Measurements from ENCODE around the gene GATB. TPM values are rescaled to one million over a fixed set of nuclear protein-coding genes. Genes with fewer than 3 reads are reported as not detected.

GATB gene
- total RNA-seq, 1 donor: 17.2 TPM

DNA sequence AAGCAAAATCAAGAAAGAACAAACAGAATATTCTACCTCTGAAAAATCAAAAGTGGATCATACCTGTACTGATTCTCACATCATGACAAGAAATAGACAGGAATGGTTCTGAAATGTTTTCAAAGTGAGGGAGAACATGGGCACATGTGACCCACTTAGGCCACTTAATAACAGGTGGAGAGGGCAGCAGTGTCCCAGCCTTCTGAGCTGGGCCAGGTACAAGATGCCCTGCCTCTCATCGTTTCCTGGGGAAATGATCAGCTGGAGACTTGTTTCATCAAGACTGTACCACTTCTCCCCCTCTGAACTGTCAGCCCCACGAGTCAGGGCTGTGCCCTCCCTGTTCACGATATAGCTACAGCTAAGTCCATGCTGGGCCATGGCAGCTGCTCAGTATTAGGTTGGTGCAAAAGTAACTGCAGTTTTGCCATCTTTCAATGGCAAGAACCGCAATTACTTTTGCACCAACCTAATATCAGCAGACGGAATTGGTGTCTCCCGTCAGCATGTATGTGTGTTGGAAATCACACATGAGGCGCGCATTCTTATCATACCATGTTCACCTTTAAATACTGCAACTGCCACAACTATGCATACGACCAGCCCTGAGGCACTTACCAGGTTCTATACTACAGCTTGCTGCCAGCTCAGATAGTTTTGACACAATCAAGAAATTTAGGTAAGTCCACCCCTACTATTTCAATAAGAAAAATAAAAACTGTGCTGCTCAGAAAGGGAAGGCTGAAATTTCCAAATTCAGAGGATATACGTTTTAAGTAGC lies 71.4 kb downstream of the GATB start:
- DNase-seq (ENCODE audit: low read depth): no peak
- no peak overlapping the region for H3K4me3 ChIP-seq (ENCODE audit: low read depth, low read length)
- TF ChIP-seq, protein P1, sequence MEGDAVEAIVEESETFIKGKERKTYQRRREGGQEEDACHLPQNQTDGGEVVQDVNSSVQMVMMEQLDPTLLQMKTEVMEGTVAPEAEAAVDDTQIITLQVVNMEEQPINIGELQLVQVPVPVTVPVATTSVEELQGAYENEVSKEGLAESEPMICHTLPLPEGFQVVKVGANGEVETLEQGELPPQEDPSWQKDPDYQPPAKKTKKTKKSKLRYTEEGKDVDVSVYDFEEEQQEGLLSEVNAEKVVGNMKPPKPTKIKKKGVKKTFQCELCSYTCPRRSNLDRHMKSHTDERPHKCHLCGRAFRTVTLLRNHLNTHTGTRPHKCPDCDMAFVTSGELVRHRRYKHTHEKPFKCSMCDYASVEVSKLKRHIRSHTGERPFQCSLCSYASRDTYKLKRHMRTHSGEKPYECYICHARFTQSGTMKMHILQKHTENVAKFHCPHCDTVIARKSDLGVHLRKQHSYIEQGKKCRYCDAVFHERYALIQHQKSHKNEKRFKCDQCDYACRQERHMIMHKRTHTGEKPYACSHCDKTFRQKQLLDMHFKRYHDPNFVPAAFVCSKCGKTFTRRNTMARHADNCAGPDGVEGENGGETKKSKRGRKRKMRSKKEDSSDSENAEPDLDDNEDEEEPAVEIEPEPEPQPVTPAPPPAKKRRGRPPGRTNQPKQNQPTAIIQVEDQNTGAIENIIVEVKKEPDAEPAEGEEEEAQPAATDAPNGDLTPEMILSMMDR (IDR thresholded peaks at IDR 0.05; ENCODE audit: insufficient read depth, low read length): no peak

DNA sequence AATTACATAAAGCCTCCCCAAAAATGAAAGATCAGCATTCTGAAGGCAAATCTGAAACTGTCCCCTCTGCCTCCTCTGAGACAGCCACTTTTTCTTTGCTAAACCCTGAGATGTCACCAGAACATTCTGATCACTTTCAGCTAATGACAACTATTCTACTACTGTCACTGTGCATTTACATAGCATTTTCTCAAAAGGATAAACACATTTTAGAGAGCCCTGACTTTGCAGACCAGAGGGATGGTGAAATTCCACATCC lies 72.1 kb downstream of the GATB start:
- no peak for DNase-seq (ENCODE audit: low read depth)
- TF ChIP-seq, protein P1 (IDR thresholded peaks at IDR 0.05; ENCODE audit: insufficient read depth, low read length): no peak
- no peak overlapping the region for H3K4me3 ChIP-seq (ENCODE audit: low read depth, low read length)

DNA sequence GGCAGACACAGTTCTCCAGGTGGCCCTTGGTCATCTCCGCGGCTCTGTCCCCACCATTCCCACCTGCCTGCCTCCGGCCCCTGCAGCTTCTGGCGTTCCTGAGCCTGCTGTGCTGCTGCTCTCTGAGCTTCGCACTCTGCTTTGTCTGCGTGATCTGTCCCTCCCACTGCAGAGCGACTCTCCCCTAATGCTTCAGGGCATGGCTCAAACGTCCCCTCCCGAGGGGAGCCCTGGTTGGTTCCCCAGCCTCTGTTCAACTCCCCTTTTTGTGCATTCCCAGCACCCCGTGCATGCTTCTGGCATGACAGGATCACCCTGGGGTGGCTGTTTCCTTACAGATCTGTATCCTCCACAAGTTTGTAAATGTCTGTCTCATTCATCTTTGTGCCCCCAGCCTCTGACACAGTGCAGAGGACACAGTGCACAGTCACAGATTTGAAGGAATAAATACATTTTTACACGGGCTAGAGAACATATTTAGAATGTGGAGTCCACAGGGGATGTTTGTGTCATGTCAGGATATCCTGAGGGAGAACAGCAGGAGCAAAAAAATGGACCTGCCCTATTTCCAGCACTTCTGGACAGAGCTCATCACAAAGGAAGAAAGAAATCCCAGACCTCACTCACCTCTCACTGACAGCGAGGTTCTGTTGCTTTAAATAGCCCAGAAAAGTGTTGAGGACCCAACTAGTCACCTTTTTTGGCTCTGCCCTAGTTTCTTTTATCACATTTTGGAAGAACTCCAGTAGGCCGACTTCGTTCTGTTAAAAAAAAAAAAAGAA lies 72.6 kb downstream of the GATB start:
- peak; percentile 52 for DNase-seq (ENCODE audit: low read depth)
- TF ChIP-seq, protein P1 (IDR thresholded peaks at IDR 0.05; ENCODE audit: insufficient read depth, low read length): no peak
- no peak overlapping the region for H3K4me3 ChIP-seq (ENCODE audit: low read depth, low read length)

DNA sequence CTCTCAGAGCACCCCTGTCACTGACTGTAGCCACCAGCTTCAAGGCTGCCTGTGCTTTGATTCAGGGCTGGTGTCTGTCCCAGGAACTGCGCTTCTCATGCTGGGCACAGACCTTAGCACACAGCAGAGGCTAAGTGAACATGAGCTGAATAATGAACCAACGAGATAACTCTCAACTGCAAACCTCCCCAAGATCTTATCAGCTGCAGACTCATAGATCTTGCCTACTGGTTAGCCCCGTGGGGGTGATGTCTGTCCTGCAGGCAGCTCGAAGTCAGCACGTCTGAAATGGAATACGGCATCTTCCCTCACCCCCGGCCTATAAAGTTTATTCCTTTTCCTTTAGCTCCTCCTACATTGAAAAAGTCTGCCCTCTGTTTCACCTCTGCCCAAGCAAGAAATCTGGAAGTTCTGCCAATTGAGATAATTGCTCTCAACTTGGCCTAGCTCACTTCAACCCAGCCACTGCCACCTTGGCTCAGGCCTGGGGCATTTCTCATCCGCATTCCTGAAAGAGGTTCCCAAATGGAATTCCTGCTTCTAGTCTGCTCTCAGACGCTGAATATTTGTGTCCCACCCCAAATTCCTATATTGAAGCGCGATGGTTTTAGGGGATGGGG lies 73.7 kb downstream of the GATB start:
- peak; percentile 23 for DNase-seq (ENCODE audit: low read depth)
- TF ChIP-seq, protein P1 (IDR thresholded peaks at IDR 0.05; ENCODE audit: insufficient read depth, low read length): no peak
- H3K4me3 ChIP-seq (ENCODE audit: low read depth, low read length): no peak overlapping the region

DNA sequence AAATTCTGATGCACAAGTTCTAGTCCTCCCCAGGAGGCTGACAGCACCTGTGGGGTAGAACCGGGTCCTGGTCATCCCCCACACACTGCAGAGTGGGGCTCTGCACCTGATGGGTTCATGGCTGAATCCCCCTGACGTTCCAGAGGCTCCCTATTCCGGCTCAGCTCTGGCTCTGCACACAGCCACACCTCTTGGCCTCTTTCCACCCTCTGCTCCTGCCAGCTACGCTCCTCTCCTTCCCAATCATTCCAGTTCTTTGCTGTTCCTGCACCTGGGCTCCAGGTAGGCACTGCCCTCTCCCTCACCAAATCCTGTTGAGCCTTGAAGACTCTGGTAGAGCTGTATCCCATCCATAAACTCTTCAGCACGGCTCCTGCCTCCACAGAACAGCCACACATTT lies 75.5 kb downstream of the GATB start:
- TF ChIP-seq, protein P1 (IDR thresholded peaks at IDR 0.05; ENCODE audit: insufficient read depth, low read length): no peak
- DNase-seq (ENCODE audit: low read depth): no peak

DNA sequence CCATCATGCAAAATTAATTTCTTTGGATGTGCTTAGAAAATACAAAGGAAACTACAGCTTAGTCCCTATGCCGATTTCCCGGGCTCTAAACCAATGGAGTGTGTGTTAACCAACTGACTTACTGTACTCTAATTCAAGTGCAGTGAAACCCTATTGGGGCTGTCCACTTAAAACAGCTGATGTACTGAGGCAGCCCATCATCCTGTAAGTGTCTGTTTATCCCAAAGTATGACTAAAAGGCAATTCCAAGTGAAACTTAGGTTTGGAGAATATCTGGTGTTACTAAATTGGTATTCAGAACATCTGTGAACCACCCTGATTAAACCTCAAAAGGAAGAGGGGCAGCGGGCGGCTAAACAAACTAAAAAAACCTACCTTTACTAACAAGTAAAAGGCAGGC lies 79.7 kb downstream of the GATB start:
- TF ChIP-seq, protein P1 (IDR thresholded peaks at IDR 0.05; ENCODE audit: insufficient read depth, low read length): no peak
- H3K4me3 ChIP-seq (ENCODE audit: low read depth, low read length): no peak overlapping the region
- no peak for DNase-seq (ENCODE audit: low read depth)

More for the DNA sequence above, 75.5 kb downstream of the GATB start:
- H3K4me3 ChIP-seq (ENCODE audit: low read depth, low read length): no peak overlapping the region

Measured in fibroblast of the aortic adventitia (primary cell).